ENCODE measurements around the gene ADORA1.

ADORA1 gene

DNA sequence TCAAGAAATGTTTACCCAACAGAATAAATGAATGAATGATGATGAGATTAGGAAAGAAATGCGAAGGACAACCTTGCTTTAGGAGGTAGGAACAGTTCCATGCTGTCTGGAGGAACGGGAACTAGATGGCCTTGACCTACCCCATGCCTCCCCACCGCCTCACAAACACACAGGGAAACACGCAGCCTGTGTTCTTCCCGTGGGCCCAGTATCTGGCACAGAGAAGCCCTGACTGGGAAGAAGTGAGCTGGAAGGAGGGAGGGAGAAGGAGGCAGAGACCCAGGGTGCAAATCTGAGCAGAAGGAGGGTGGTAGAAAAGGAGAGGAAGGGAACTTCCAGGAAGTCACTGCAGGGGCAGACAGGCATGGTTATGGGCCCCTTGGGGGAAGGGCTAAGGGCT lies 3.5 kb upstream of the ADORA1 start:
- DNase-seq: no peak

DNA sequence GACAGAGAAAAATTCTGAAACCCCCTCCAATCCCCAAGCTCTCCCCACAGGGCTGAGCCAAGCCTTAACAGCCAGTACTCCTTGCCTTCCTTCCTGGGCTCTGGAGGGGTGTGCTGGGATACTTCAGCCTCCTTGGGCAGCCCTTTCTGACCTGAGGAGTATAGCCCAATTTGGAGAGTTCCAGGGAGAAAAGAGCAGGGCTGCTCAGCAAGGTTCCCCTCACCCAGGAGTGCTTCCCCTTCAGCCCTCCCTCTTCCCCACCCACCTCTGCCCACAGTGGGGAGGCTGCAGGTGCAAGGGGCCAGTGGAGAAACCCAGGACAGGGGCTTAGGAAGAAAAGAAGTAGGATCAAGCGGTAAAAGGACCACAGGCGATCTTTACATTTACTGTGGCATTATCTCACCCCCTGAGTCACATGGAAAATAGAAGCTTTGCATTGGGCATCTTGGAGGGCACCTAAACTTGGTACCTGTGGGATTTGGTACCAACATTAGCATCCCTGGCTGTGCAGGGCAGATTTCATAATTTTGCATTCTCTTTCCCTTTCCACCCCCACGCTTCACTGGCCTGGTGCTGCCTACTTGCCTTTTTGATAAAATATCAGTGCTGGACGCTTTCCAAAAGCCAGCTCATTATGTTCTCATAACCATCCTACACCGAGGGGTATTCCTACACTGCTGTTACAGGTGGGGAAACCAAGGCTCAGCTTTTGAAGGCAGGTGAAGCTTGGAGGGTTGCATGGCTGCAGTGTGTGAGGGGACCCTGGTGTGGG lies 2.8 kb upstream of the ADORA1 start:
- no peak for DNase-seq

DNA sequence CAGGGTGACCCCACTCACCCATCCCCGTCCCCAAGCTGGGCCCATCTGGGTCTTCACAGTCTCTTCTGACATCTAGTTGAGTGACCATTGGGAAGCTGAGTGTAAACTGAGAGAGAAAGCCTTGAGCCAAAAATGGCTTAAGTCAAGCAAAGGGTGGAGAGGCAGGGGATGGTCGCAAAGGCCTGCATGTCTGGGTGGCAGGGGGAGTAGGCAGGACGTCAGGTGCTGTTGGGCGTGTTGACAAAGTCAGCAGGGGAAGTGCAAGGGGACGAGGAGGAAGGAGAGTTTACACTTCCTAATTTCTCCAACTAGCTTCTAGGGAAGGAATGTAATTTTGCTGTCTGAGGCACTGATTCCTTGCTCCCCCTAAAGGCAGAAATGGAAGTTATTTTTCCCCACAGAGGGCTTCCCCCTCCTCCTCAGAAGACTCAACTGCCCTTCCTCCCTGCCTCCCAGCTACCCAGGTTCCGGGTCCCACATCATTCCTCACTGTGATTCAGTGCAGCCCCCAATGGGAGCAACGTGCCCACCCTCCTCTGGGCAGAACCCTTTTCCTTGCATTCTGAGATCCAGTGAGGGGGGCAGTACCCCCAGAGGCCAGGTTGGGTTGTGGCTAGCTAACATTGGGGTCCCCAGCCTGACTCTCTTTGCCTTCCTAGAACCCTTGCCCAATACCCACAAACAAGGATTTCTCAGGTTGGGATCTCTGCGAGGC lies 1.2 kb upstream of the ADORA1 start:
- DNase-seq: no peak

DNA sequence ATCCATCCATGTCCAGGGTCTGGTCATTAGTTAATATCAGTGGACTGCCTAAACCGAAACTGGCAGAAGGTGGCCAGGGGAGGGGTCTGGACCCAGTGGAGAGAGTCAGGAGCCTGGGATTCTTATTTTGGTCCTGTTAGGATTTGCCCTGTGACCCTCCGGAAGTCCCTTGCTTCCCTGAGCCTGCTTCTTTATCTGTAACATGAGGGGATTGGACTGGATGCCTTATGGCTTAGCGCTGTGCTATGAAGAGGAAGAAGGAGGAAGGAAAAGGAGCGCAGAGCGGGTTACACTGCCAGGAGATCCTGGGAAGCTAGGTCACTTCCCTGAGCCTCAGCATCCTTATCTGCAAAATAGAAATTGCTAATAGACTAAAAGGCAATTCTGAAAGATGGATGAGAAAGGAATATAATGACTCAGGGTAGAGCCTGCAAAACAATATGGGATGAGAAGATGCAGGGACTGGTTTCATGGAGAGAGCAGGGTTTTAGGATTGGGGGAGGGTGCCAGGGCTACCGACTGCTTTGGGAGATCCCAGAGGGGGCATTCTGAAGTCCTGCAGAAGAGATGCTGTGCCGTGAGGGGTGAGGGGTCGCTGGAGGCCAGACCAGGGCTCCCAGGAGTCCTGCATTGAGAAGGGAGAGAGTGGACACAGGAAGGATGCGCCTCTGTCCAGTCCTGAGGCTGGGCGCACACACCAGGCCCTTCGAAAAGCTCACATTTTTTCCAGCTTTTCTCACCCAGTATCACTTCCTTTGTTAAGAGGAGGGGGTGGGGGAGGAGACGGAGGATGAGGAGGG lies 460 bp upstream of the ADORA1 start:
- no peak for DNase-seq

DNA sequence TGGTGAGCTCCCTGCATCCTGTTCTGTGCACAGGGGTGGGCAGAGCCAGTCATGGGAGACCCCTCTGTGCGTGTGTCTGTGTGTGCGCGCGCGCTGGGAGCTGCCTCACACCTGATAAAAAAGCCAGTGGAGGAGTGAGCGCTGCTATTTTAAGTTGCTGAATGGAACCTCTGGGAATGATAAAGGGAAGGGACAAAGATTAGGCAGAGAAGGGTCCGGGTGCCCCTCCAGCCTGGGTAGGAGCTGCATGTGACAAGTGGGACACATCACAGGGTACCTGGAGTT lies 847 bp downstream of the ADORA1 start:
- no peak for DNase-seq

DNA sequence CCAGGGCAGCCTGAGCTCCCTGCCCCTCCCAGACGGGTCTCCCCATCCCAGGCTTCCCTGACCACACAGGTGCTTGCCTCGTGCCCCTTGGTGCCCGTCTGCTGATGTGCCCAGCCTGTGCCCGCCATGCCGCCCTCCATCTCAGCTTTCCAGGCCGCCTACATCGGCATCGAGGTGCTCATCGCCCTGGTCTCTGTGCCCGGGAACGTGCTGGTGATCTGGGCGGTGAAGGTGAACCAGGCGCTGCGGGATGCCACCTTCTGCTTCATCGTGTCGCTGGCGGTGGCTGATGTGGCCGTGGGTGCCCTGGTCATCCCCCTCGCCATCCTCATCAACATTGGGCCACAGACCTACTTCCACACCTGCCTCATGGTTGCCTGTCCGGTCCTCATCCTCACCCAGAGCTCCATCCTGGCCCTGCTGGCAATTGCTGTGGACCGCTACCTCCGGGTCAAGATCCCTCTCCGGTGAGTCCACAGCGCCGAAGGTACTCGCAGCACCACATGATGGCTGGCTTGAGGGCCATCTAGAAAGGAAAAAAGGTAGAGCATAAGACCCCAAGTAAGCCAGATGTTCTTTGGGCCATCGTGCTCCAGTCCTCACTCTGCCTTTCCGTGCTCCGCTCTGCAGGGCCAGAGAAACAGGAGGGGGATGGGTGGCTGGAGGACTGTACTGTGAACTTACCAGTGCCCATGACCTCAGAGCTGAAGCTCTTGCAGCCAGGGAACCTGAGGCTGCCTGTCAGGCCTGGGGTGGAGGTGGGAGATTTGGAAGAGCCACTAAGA lies 1.4 kb downstream of the ADORA1 start:
- no peak for DNase-seq

DNA sequence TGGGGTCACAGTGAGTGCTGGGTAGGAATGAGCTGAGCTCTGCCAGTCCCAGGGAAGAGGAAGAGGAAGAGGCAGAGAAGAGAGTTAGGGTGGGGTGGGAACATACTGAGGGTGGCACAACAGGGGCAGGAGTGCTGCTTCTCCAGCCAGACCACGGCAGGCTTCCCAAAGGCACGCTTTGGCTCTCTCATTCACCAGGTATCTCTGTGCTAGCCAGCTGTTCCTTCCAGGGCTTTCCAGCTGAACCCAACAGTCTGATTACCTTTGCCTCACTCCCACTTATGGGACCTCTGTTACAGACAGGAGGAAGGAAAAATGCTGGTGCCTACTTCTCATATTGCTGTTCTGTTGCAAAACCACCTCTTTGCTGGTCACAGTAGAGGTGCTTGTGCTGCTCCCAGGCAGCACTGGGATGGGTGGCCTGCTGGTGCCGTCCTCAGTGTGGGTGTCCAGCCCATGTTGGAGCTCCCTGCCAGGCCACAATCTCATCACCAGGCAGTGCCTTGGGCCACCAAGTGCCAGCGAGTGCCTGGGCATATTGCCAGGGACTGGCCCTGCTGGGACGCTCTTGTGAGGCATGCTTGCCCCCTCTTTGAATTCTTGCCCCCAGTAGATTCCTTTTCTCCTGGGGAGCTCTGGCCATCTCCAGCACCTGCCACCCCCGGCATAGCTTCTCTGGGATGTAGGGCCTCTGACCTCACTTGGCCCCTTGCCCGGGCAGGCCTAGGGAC lies 2.1 kb downstream of the ADORA1 start:
- no peak for DNase-seq

DNA sequence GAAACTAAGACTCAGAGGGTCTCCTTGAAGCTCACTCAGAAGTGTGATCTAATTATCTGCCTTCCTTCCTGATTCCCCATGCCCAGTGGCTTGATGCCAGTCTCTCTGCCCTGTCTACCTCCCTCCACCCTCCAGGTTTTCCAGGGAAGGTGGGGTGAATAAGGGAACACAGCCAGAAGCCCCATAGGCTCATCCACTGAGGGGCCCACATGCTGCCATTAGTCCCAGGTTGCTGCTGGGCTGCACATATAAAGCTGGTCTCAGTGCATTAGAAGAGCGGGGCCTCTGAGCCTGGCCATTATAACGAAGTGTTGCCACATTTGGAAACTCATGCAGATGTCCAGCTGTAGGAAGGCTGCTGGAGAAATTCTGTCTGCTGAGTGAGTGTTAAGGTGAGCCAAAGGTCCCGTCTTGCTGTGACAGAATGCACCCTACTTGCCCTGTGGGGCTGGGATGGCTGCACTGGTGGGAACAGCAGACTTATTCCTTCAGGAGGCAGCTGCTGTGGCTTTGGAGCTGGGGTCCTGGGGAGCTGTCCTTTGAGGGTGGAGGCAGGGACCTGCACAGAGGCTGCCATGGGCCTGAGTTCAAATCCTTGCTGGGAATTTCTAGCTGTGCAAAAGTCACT lies 2.9 kb downstream of the ADORA1 start:
- DNase-seq: no peak

DNA sequence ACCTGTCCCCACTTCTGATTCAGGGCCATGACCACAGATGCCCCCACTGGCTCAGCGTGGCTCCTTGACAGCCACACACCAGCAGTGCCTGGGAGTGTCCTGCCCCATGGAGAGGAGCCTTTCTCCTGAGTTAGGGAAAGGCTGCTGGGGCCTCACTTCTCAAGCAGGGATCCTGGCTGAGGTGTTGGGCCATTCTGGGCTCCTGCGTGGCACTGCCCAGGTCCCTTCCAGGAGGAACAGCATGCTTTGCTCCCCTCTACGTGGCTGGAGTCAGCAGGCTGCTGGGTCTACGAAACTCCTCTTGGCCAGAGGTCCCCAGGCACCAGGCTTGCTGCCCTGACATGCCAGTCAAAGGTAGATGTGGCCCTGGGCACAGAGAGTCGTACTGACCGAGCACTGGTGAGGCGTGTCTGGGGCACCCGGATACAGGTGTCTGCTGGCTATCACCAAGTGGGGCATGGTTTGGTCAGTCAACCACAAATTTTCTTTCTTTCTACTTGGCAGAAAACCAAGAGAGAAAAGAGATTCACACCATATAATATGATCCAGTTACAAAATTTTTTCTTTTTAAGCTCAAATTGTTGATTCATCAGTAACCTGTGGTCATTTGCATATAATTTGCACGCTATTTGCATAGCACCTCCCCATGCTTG lies 4.1 kb downstream of the ADORA1 start:
- no peak for DNase-seq

DNA sequence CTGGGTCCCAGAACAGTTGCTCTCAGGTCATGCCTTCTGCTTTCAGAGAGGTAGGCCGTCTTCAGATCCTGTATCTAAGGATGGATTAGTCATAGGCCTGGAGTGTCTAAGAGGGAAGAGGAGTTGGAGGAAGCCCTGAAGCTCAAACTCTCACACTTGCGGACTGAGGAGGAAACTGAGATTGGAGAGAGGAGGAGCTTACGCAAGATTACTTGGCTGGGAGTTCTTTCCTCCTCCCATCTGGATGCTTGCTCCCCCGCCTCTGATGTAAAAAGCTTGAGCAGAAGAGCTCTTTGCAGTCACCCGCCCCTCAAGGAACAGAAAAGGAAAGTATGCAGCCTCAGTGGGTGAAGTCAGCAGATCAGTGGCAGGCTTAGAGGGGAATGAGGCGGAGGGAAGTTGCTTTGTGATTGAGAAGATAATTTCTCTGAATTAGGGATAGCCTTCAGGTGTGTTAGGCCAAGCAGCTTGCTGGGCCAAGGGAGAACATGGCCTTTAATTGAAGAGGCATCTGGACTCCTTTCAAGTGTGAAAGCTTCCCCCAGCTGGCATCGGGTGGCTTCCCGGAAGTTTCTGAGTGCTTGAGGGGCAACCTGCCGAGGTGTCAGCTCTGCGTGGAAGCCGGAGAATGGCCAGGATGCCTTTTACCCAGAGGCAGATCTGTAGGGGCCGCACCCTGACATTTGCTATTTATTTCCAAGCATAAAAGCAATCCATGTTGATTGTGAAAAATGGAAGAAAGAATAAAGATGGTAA lies 6.6 kb downstream of the ADORA1 start:
- no peak for DNase-seq

DNA sequence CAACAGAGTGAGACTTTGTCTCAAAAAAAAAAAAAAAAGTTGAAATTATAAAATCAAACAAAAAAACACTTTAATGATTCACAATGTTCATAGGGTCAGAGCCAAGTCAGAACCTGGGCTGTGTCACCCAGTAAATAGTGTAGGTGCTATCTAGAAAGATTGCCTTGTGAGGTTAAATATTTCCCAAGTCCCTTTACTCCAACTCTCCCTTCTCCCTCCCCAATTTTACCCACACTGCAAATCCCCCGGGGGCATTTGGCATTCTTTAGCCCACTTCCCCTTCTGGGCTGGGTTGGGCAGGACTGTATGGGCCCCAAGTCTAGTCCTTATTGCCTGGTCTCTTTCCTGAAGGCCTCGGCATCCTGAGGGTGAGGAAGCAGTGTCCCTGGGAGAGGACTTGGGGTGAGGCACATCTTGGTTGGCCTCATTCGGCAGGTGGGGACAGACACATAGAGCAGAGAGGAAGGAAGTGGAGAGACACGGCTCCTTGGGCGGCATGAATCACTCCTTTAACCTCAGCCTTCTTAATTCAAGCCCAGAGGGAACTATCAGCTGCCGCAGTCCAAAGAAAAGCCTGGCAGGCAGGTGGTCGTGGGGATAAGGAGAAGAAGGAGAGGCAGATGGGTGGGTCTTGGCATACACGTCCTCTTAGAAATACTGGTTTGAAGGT lies 8.2 kb downstream of the ADORA1 start:
- no peak for DNase-seq

DNA sequence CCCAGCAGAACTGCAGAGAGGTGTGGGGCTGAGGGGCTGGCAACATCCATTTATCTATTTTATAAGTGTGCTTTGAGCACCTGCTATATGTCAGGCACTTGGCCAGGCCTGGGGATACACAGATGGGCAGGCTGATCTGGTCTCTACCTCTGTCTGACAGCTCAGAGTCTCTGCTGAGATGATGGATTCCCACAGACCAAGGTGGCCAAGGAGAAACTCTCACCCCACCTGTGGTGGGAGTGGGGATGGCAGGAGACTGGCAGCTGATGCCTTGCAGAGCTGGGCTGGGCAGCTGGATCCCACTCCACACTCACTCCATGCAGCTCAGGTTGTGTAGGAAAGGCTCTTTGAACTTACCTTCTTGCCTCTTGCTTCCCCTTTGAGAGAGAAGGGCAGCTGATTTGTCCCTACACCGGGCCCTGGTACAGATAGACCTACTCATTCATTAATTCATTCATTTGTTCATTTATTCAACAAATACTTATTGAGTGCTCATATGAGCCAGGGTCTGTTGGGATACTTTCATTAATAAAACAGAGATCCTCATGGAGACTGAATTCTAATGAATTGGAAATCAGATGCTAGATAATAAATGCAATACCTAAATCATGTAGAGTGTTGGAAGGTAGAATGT lies 9.0 kb downstream of the ADORA1 start:
- no peak for DNase-seq

DNA sequence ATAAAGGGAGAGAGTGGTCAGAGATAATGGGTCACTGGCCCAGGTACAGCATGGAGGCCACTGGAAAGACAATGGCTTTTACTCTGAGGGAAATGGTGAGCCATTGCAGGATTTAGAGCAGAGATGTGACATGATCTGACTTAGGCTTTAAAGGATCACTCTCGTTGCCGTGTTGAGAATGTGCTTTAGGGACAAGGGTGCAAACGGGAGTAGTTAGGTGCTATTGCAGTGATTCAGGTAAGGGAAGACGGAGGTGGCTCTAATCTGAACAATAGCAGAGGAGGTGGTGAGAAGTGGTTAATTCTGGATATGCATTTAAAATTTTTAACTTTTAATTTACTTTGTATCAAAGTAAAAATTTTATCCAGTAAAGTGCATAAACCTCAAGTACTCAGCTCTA lies 9.8 kb downstream of the ADORA1 start:
- DNase-seq: no peak

DNA sequence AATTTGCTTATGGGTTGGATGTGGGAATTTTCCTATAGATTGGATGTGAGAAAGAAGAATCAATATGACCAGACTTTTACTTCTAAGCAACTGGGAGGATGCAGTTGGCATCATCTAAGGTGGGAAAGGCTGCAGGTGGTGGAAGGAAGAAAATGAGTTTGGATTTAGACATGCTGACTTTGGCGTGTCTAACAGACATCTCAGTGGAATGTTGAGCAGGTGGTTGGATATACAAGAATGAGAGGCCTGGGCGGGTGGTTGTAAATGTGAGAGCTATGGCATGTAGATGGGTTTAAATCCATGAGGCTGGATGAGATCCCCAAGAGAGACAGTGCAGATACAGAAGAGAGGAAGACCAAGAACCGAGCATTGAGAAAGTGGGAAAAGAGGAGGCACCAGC lies 10.5 kb downstream of the ADORA1 start:
- DNase-seq: no peak

DNA sequence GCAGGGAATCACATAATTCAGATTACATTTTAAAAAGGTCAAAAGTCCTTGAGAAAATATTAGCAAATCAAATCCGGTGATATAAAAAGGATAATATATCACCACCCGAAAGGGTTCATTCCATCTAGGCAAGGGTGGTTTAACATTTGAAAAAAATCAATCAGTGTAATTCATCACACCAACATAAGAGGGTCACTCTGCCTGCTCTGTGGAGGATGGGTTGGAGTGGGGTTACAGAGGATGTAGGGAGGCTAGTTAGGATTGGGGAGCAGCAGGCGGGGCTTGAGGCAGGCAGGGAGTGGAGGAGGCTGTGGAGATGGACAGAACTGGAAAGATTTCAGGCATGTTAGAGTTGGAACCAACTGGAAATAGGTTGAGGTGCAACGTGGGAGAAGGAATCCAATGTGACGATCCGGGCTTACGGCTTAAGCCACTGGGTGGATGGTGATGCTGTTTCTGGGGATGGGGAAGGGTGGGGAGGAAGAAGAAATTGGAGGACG lies 12.5 kb downstream of the ADORA1 start:
- DNase-seq: no peak

DNA sequence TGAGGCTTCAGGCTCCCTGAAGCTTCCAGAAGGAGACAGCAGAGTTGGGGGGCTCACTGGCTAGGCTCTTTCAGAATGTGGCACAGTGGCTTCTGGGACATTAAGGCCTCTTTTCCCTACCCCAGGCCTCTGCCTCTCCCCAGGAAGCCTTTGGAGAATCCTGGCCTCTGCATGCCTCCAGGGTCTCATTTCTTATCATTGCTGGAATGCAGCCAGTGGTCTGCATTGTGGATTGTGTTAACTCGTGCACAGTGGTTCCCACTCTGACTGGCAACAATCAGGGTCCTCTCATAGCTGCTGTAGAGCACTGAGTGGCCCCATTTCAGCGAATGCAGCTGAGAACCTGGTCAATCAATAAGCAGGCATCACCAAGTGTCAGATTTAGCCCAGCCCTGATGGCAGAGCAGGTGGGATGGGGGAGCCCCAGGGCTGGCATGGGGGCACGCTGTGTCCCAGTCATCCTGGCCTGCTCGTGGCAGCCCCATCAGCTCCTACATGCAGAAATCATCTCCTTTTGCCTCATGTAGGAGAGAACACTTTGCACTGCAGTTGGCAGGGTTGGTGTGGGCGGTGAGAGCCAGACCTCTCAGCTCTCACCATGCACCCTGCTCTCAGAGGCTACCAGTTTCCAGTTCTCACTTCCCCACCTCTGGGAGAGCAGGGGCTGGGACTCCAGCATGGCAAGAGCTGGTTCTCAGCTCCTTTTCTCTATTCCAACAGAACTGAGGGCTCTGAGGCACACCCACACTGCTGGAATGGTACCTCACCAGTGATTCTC lies 13.4 kb downstream of the ADORA1 start:
- DNase-seq: no peak

DNA sequence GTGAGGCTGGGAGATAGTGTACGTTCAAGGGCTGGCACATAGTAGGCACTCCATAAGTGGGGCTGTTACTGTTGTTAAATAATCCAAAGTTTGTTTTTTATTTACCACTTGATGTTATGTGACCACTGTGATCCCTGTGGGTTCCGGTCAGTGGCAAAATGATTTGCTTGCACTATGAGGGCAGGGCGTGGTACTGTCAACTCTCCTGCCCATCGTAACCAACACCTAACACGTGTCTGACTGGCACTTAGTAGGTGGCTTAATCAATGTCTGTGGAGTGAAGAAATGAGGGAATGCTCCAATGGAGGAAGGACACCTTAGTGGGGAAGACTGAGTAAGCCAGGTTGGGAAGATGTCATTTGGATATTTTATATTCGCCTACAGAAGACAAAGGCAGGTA lies 14.6 kb downstream of the ADORA1 start:
- no peak for DNase-seq

DNA sequence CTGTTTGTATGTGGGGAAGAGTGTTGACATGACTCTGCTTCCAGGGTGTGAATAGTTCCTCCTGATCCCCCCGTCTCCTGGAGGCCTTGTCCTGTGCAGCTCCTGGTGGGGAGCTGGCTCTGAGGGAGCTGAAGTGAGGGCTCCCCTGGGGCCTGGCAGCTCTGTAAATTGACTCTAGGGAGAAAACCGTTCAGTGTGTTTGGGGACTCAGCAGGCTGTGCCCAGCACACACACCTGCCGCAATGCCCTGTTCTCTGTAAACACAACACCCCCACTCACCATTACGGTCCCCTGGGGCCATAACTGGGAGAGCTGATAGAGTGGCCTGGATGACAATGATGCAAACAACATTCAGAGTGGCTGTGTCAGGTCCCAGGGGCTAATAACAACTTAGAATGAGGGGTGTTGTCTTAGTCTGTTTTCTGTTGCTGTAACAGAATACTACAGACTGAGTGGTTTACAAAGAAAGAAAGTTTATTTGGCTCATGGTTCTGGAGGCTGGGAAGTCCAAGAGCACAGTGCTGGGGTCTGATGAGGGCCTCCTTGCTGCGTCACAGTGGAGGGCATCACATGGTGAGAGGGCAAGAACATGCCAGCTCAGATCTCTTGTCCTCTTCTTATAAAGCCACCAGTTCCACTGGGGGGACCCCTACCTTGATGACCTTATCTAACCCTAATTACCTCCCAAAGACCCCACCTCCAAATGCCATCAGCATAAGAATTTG lies 15.3 kb downstream of the ADORA1 start:
- no peak for DNase-seq

Data from T-helper 9 cell (primary cell).